IMR-90 (cell line): ENCODE data around the gene FOXB1.

Experiments
- CEBPB ChIP-seq: IDR thresholded peaks from 2 replicates; pipeline ENCODE4 v1.6.1; 2012; ENCODE audit warnings: low read depth, low read length, improper control_type of control experiment
- CHD1 ChIP-seq: IDR thresholded peaks from 2 replicates; pipeline ENCODE4 v1.6.1; 2012; ENCODE audit warnings: low read depth, low read length, improper control_type of control experiment
- FOS ChIP-seq: fragments of 150-350 bp; IDR thresholded peaks from 2 replicates; pipeline ENCODE4 v1.6.1; 2016; ENCODE audit warnings: low read depth, low read length
- MAFK ChIP-seq: IDR thresholded peaks from 2 replicates; pipeline ENCODE4 v1.6.1; 2012; ENCODE audit warnings: low read depth, low read length, improper control_type of control experiment
- MAZ ChIP-seq: IDR thresholded peaks from 2 replicates; pipeline ENCODE4 v1.6.1; 2012; ENCODE audit warnings: low read depth, mild to moderate bottlenecking, low read length, improper control_type of control experiment, moderate library complexity, borderline replicate concordance
- MXI1 ChIP-seq: IDR thresholded peaks from 2 replicates; pipeline ENCODE4 v1.6.1; 2012; ENCODE audit warnings: low read depth, mild to moderate bottlenecking, low read length, moderate library complexity, borderline replicate concordance
- NFE2L2 ChIP-seq: fragments of 150-350 bp; IDR thresholded peaks from 2 replicates; pipeline ENCODE4 v1.6.1; 2016; ENCODE audit warnings: low read depth, mild to moderate bottlenecking, low read length
- POLR2A ChIP-seq: IDR thresholded peaks from 2 replicates; pipeline ENCODE4 v1.6.1; 2012; ENCODE audit warnings: mild to moderate bottlenecking, low read depth, low read length
- RAD21 ChIP-seq: IDR thresholded peaks from 2 replicates; pipeline ENCODE4 v1.6.1; 2012; ENCODE audit warnings: low read length, improper control_type of control experiment
- RFX5 ChIP-seq: IDR thresholded peaks from 2 replicates; pipeline ENCODE4 v1.8.0; 2012; ENCODE audit warnings: low read depth, mild to moderate bottlenecking, low read length, moderate library complexity
- TF ChIP-seq, protein P1 (sequence below): conservative IDR thresholded peaks from 2 replicates; pipeline ENCODE4 v1.5.1; 2012; ENCODE audit warnings: mild to moderate bottlenecking, low read depth, low read length, improper control_type of control experiment
- TF ChIP-seq, protein P2 (sequence below): fragments of 150-350 bp; IDR thresholded peaks from 2 replicates; pipeline ENCODE4 v1.6.1; 2016; ENCODE audit warnings: low read depth, mild to moderate bottlenecking, low read length, moderate library complexity, borderline replicate concordance
- TF ChIP-seq, protein P3 (sequence below): fragments of 150-350 bp; IDR thresholded peaks from 2 replicates; pipeline ENCODE4 v1.6.1; 2017; ENCODE audit warnings: mild to moderate bottlenecking, antibody characterized with exemption, low read length, low read depth

DNA sequence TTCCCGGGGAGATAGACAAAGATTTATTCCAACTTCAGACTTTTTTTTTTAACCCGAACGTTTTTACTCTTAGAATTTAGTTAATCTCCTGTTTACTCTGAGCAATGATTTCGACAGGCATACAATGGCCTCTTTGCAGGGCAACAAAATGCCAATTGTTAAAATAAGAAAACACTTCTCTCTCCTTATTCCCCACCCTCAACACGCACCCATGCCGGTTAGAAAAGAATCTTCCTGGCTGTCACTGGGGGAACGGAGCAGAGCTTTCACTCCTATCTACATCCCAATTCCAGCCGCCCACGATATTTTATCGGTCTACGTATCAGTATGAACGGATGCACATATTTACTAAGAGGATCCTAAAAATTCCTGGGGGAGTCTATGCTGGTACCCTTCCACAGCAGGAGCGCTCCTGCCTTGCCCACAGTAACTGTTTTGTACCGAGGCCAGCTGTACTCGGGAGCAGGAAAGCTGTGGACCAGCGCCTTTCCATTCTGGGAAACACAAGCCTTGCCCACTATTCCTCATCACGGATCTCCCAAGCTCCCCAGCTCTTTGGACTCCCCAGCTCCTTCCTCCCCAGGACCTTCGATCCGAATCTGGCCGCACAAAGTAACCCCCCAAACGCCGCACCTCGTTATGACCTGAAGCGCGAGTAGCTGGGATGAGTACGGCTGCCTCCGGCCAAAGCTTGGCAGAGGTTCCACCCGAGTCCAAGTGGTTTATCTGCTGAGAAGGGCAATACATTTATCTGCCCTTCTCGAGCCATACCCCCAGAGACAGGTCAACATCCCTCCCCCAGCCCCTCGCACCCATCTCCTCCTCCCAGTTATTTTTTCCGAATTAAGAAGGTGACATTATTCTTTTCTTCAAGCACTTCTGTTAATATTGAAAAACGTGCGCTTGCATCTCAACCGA, 2.2 kb upstream of the FOXB1 start:
- TF ChIP-seq, protein P1, sequence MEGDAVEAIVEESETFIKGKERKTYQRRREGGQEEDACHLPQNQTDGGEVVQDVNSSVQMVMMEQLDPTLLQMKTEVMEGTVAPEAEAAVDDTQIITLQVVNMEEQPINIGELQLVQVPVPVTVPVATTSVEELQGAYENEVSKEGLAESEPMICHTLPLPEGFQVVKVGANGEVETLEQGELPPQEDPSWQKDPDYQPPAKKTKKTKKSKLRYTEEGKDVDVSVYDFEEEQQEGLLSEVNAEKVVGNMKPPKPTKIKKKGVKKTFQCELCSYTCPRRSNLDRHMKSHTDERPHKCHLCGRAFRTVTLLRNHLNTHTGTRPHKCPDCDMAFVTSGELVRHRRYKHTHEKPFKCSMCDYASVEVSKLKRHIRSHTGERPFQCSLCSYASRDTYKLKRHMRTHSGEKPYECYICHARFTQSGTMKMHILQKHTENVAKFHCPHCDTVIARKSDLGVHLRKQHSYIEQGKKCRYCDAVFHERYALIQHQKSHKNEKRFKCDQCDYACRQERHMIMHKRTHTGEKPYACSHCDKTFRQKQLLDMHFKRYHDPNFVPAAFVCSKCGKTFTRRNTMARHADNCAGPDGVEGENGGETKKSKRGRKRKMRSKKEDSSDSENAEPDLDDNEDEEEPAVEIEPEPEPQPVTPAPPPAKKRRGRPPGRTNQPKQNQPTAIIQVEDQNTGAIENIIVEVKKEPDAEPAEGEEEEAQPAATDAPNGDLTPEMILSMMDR, result no peak
- TF ChIP-seq MAFK (no peak), MXI1 (no peak), MAZ (no peak), POLR2A (no peak), CEBPB (no peak), RAD21 (no peak), RFX5 (no peak), NFE2L2 (no peak), CHD1 (no peak), FOS (no peak)
- TF ChIP-seq, protein P2, sequence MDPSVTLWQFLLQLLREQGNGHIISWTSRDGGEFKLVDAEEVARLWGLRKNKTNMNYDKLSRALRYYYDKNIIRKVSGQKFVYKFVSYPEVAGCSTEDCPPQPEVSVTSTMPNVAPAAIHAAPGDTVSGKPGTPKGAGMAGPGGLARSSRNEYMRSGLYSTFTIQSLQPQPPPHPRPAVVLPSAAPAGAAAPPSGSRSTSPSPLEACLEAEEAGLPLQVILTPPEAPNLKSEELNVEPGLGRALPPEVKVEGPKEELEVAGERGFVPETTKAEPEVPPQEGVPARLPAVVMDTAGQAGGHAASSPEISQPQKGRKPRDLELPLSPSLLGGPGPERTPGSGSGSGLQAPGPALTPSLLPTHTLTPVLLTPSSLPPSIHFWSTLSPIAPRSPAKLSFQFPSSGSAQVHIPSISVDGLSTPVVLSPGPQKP, result no peak
- TF ChIP-seq, protein P3, sequence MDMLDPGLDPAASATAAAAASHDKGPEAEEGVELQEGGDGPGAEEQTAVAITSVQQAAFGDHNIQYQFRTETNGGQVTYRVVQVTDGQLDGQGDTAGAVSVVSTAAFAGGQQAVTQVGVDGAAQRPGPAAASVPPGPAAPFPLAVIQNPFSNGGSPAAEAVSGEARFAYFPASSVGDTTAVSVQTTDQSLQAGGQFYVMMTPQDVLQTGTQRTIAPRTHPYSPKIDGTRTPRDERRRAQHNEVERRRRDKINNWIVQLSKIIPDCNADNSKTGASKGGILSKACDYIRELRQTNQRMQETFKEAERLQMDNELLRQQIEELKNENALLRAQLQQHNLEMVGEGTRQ, result no peak
